Adrenal gland (tissue), 12 donors: ENCODE results near the gene TGFBR2. TPM values are rescaled to one million over a fixed set of nuclear protein-coding genes. Genes with fewer than 3 reads are reported as not detected.

ENCODE experiments used
- DNase-seq, 7 donors: peaks; one replicate each; pipeline ENCODE4 v3.0.0-alpha.2; 2019 to 2020
- H3K27ac ChIP-seq, 5 donors: fragments of 200-600 bp; sonication (generic) in 4 of 5; 1 replicate in 3 of 5; 2 replicates in 2 of 5; pipeline versions ENCODE4 v1.5.1 to v1.8.0; 2016 to 2020; ENCODE audit warnings: mild to moderate bottlenecking in 1 of 5
- H3K27me3 ChIP-seq: fragments of 200-600 bp; 2 replicates; pipeline ENCODE4 v1.8.0; 2021
- H3K36me3 ChIP-seq, 2 donors: fragments of 200-600 bp; replicated peaks in 1 of 2; 1 replicate in 1 of 2; 2 replicates in 1 of 2; pipeline versions ENCODE4 v1.5.1 to v1.8.0; 2018 to 2022
- H3K4me1 ChIP-seq, 2 donors: fragments of 200-600 bp; replicated peaks in 1 of 2; 1 replicate in 1 of 2; 2 replicates in 1 of 2; pipeline versions ENCODE4 v1.5.1 to v1.8.0; 2018 to 2021
- H3K4me3 ChIP-seq, 4 donors: fragments of 200-600 bp; sonication (generic) in 3 of 4; one replicate each; pipeline ENCODE4 v1.5.1; 2016 to 2018
- H3K9me3 ChIP-seq, 3 donors: fragments of 200-600 bp; sonication (generic) in 1 of 3; replicated peaks in 1 of 3; 1 replicate in 2 of 3; 2 replicates in 1 of 3; pipeline versions ENCODE4 v1.5.1 to v1.8.0; 2016 to 2021
- CTCF ChIP-seq, 6 experiments: fragments of 450-650 bp in 4 of 6; fragments of 200-600 bp in 2 of 6; sonication (generic) in 1 of 6; IDR thresholded peaks; 1 replicate in 5 of 6; 2 replicates in 1 of 6; pipeline versions ENCODE4 v1.5.1 to v1.8.0; 2016 to 2021; ENCODE audit warnings: antibody characterized with exemption in 6 of 6, mild to moderate bottlenecking in 2 of 6, moderate library complexity in 1 of 6
- POLR2A ChIP-seq, 2 donors: fragments of 450-650 bp; IDR thresholded peaks; one replicate each; pipeline ENCODE4 v1.6.1; 2017; ENCODE audit warnings: antibody characterized with exemption in 2 of 2, mild to moderate bottlenecking in 2 of 2, moderate library complexity in 1 of 2
- WGBS, 4 donors: extraction: QIAGEN DNeasy Blood & Tissue Kit in 2 of 4; methylation state at CpG; one replicate each; pipeline versions ENCODE4 v1.1.5 to v1.1.7; 2013 to 2017; 5-methylcytosine and 5-hydroxymethylcytosine counted together
- intact Hi-C, 2 donors: fragments of 100-400 bp; cut with DNase I; formaldehyde crosslinking; loops; one replicate each; pipeline versions ENCODE4 v1.14.1 to v1.15.0; 2022 to 2023
- polyA plus RNA-seq, 3 donors: library from polyadenylated mRNA; stranded (reverse); fragments of 200-250 nt in 2 of 3; fragments of 350-450 nt in 1 of 3; fragmentation: Illumina TruSeq in 1 of 3; extraction: RNeasy Lipid Tissue Mini Kit (QIAGEN cat#74804) in 1 of 3; gene quantifications; one replicate each; pipeline ENCODE4 v1.2.3, GENCODE V29; 2013 to 2014
- total RNA-seq, 9 donors: library from RNA; depleted of rRNA in 4 of 9; stranded (reverse); fragments of >200 nt in 4 of 9; fragments of 120-200 nt in 1 of 9; fragmentation: NEBNext Ultra II Directional in 1 of 9; extraction: Animal tissue kit (Norgen Biotek cat#: 25700) in 1 of 9; gene quantifications; one replicate each; pipeline versions ENCODE4 v1.1.0 to v1.2.4, GENCODE V29; 2013 to 2023
- donor health status: healthy with polysubstance abuse.
- donor health status: Bipolar disorder and iron deficiency.
- donor health status: DM: yes; HTN: yes; CAD: no.
- donor health status: DM: no; HTN: no; CAD: no.
- donor health status: DM: no; HTN: no; CAD: no.
- donor health status: DM: yes; HTN: yes; CAD: no.

Gene TGFBR2
- total and polyA plus RNA-seq, 12 donors = 19.1 to 296 (median 153) TPM

- Histone ChIP-seq H3K27me3 (no peaks in the 10 kb centered on the region), H3K4me1 (peaks cover 50 to 94% of the 10 kb centered on the region in 2 donors), H3K9me3 (no peaks in the 10 kb centered on the region), H3K4me3 (no peak overlapping the region), H3K36me3 (no peaks in the 10 kb centered on the region), H3K27ac (peak overlapping the region in 2 of 5 donors; percentile 1 to 40)
- 57 to 64% (median 59%) methylated on average over 3 of the region's 3 CpGs for WGBS, 4 donors
- TF ChIP-seq POLR2A (IDR thresholded peaks at IDR 0.05) (no peak), CTCF (IDR thresholded peaks at IDR 0.05) (no peak)
- DNase-seq = no peak
- intact Hi-C loops = loop anchor here in 1 of 2 donors (10.0 kb wide), 1 partner anchor 76 kb away; no protein-coding TSS in a partner anchor
These were observed 12.1 kb downstream of the TGFBR2 start for GRCh38 chr3:30618526-30618925.

- DNase-seq = no peak
- no peaks in the 10 kb centered on the region for H3K9me3 ChIP-seq
- H3K27me3 ChIP-seq = no peaks in the 10 kb centered on the region
- WGBS, 4 donors = 69 to 100% (median 89%) methylated on average over 1 of the region's 1 CpG
- no peak for TF ChIP-seq CTCF (IDR thresholded peaks at IDR 0.05)
- no peak for TF ChIP-seq POLR2A (IDR thresholded peaks at IDR 0.05)
- intact Hi-C loops = loop anchor here in 1 of 2 donors (10.0 kb wide), 1 partner anchor 75 kb away; no protein-coding TSS in a partner anchor
- H3K36me3 ChIP-seq = no peaks in the 10 kb centered on the region
- peaks cover 46 to 95% of the 10 kb centered on the region in 2 donors for H3K4me1 ChIP-seq
- peak overlapping the region in 2 of 5 donors; percentile 1 to 29 for H3K27ac ChIP-seq
- peak overlapping the region in 1 of 4 donors; percentile 0 for H3K4me3 ChIP-seq
These were observed 12.9 kb downstream of the TGFBR2 start for GRCh38 chr3:30619318-30619717.

GRCh38 chr3:30620402-30621360 is 14.3 kb downstream of the TGFBR2 start:
- no peaks in the 10 kb centered on the region for H3K36me3 ChIP-seq
- no peak for TF ChIP-seq CTCF (IDR thresholded peaks at IDR 0.05)
- TF ChIP-seq POLR2A (IDR thresholded peaks at IDR 0.05) = no peak
- H3K27me3 ChIP-seq = no peaks in the 10 kb centered on the region
- H3K4me1 ChIP-seq = peaks cover 37 to 94% of the 10 kb centered on the region in 2 donors
- 67 to 78% (median 75%) methylated on average over 4 of the region's 4 CpGs for WGBS, 4 donors
- H3K9me3 ChIP-seq = no peaks in the 10 kb centered on the region
- no peak for DNase-seq
- H3K27ac ChIP-seq = peak overlapping the region in 1 of 5 donors; percentile 29
- intact Hi-C loops = no loop called here
- no peak overlapping the region for H3K4me3 ChIP-seq

GRCh38 chr3:30621576-30621975 is 15.2 kb downstream of the TGFBR2 start:
- no peak overlapping the region for H3K4me3 ChIP-seq
- 36 to 56% (median 52%) methylated on average over 2 of the region's 2 CpGs for WGBS, 4 donors
- H3K9me3 ChIP-seq = no peaks in the 10 kb centered on the region
- H3K4me1 ChIP-seq = peaks cover 34 to 92% of the 10 kb centered on the region in 2 donors
- DNase-seq = no peak
- intact Hi-C loops = no loop called here
- H3K27ac ChIP-seq = peak overlapping the region in 2 of 5 donors; percentile 4 to 46
- H3K27me3 ChIP-seq = no peaks in the 10 kb centered on the region
- no peaks in the 10 kb centered on the region for H3K36me3 ChIP-seq
- TF ChIP-seq CTCF (IDR thresholded peaks at IDR 0.05) (no peak), POLR2A (IDR thresholded peaks at IDR 0.05) (no peak)
